CD4-positive, alpha-beta T cell treated with Interferon gamma for 1 hour (primary cell): ENCODE results near the gene ECE1.

Source experiments
- DNase-seq: peaks from one replicate; pipeline ENCODE4 v3.0.0-alpha.2; 2020

Gene ECE1

GRCh38 chr1:21289700-21290545 is at the start of gene ECE1:
TSS of gene ECE1 (minus strand) at chr1:21290463. CDS start at chr1:21290414, 49 bp downstream.
- DNase-seq, result peak; percentile 45

DNA sequence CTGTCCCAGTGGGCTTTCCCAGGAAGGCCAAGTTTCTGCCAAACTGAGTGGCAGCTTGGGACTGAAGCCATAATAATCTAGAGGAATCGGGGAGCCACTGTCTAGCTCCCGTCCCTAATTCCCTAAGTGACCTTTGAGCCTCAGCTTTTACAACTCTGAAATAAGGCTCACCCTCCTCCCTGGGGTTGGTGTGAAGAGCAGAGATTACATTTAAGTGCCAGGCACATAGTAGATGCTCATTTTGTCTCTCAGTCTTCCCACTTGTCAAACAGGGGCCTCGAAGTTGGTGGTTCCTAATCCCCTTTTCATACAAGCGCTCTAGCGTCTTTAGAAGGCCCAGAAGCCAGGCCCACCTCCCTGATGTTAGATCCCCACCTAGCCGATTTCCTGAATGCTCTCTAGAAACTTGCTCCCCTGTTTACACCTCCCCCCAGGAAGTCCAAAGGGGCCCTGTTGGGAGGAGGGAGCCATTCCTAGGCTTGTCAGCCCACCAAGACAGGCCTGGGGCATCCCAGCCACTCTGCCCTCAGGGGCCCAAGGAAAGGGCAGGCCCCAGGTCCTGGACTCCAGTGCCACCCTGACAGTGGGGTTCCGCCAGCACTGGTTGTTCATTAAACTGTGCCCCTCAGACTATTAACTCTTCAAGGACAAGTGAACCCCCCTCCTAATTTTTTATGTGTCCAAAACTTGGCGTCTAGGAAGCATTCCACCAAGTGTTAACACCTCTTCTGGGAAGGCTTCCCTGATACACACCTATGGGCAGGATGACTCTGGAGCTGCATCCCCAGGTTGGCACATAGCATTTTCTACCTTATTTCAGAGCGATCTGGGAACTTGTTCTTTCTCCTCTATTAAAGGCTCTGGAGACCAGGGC is 49.3 kb upstream of the ECE1 start:
- no peak for DNase-seq

- DNase-seq, result no peak
Measured at GRCh38 chr1:21338573-21339355, 48.5 kb upstream of the ECE1 start.

DNA sequence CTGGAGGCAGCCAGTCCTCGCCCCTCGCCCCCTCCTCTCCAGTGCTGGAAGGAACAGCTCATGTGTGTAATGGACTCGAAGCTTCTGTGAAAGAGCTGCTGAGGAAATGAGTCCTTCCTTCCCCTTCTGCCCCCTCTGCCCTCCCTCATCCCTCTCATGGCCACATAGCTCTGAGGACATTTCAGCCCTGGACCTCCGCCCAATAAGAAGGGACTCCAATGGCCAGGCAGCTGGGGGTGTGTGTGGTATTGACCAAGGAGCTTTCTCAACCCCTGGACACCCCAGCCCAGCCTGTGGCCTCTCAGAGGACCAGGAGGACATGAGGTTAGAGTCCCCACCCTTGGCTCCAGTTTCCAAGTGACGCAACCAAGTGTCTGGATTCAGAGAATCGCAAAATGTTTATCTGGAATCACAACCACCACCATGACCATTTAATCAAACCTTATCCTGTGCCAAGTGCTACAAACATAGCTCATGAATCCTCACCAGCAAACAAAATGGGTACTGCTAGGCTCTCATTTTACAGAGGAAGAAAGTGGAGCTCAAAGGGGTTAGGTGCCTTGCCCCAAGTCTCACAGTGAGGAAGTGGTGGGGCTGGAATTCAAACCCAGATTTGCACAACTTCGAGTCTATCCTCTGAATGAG is 47.8 kb upstream of the ECE1 start:
- DNase-seq, result peak; percentile 69

- no peak for DNase-seq
Measured at GRCh38 chr1:21337454-21337927, 47.2 kb upstream of the ECE1 start.

DNA sequence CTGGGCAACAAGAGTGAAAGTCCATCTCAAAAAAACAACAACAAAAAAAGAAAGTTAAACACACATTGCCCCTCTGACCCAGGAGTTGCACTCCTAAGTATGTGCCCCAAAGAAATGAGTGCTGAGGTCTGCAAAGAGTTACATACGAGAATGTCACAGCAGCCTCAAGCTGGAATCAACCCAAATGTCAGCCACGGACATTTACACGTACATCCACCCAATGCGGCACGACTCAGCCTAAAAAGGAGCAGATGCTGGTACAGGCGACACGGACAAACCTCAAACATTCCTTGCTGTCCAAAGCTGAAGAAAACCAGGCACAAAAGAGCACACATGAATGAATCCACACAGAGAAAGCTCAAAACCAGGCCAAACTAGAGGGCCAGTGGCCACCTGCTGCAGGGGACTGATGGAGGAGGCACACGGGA is 46.8 kb upstream of the ECE1 start:
- no peak for DNase-seq

GRCh38 chr1:21335750-21336224 is 45.5 kb upstream of the ECE1 start:
- no peak for DNase-seq

GRCh38 chr1:21335088-21335691 is 44.9 kb upstream of the ECE1 start:
- no peak for DNase-seq

DNA sequence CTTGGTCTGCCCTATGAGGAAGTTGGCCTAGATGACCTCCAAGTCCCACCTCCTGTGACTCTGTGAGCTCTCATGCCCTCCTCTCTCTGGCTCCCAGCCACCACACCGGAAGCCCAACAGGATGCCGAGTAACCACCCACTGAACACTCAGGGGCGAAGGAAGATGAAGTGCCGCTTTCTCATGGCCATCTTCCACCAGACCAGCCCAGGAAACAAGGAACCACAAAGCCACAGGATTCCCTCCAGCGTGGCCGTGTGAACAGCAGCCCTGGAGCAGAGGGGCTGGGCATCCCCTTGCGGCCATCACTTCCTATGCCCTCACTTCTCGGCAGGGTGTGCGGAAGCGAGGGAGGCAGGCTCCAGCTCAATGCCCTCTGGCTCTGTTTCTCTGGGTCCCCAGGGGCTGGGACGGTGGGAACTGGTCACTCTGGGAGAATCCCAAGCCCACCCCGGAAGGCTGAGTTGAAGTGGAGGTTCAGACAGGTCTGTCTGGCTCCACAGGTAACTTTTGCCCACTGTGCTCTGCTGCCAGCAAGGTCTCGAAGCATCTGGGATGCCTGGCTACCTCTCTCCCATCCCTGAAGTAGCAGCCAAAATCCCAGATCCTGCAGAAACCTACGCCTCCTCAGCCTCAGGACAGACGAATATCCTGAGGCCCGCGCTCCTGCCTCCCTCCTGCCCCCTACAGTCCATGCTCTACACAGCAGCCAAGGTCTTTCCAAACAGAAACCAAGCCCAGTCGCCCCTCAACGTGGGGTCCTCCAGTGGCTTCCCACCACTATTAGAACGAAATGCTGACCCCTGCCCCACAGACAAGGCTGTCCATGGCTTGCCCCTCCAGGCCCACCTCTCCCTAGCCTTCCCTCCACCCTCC is 44.2 kb upstream of the ECE1 start:
- DNase-seq, result peak; percentile 91

- no peak for DNase-seq
Measured at GRCh38 chr1:21333824-21334213, 43.6 kb upstream of the ECE1 start.

DNA sequence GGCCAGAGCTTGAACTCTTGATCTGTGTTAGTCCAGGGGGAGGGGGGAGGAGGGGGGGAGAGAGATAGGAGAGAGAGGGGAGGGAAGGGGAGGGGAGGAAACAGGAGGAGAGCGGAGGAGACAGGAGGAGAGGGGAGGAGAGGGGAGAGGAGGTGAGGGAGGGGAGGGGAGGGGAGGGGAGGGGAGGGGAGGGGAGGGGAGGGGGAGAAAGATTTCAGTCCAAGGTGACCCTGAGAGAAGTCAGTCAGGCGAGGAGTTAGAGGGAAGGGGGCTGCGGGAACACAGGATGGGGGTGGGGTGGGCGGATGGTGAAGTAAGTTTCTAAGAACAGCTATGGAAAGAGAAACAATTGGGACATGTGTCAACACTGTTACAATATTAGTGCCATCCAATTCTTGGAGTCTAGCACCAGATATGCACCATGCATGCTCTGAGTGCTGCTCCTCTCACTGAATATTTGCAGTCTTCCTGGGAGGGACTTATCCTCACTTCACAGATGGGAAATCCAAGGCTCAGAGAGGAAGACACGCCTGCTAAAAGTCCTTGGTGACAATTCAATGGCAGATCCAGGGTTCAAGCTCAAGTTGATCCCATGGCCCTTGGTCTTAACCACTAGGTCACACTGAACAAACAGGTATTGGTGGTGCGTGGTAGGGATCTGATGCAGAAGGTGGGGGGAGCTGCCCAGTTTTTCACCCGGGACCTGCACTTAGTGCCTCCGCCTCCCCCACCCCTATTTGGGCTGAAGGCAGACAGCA is 42.5 kb upstream of the ECE1 start:
- no peak for DNase-seq

- no peak for DNase-seq
Measured at GRCh38 chr1:21331752-21332478, 41.7 kb upstream of the ECE1 start.

DNA sequence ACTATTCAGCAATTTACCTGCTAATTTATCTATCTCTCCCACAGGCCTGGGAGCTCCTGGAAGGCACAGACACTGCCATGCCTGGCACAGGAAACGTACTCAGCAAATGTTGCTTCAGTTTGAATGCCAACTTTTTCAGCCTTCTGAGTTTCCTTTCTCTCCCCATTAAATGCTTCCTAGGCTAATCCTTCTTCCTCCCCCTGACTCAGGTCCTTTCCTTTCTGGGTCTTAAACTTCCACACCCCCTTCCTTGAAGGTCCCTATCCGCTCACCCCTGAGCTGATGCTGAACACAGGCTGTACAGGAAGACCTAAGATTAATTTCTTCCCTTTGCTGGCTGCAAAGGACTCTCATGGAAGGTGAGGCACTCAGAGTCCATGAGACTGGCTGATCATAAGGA is 40.3 kb upstream of the ECE1 start:
- no peak for DNase-seq

GRCh38 chr1:21329209-21329844 is 39.1 kb upstream of the ECE1 start:
- DNase-seq, result no peak

- no peak for DNase-seq
Measured at GRCh38 chr1:21327566-21328323, 37.5 kb upstream of the ECE1 start.

DNA sequence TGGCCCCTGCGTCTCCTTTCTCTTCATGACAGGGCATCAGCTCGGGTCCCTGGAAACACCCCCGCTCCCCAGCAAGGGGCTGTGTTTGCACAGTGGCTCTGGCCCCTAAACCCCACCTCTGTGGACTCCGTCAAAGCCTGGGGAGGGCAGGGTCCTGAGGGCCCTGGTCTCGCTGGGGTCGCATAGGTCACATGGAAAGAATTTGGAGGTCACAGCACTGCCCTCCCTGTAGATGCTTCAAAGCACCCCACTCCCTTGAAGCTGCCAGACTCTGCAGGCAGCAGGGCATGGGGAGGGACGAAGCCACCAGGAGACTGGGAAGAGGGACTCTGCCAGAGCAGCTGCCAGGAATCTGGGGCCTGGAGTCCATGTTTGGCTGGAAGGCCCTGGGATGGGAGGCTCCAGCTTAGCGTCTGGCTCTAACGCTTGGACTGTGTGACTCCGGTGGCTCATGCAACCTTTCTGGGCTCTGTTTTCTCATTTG is 36.6 kb upstream of the ECE1 start:
- no peak for DNase-seq

DNA sequence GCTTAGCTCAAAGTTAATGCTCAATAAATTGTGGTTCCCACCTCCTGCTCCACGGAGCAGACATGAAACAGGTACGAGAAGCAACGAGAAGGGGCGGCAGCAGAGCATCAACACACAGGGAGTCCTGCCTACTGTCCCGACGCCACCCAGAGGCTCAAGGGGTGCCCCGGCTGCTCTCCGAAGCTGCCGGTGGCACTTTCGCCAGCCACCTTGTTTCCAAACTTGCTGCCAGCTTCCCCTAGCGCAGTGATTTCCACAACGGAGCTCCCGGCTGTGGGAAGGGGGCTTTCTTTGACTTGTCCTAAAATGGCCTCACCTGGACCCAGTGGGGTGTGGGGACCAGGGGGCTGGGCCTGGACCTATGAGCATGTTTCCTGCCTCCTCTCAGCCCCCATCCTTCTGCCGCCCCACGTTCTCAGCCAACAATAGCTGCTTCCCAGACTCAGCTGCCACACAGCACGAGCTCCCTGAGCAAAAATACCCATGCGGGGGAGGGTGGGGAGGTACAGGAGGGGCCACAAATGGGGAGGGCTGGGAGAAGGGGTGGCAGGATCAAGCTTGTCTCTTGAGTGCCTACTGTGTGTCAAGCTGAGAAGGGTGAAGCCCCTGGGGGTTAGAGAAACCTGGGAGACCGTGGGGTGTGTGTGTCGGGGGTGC is 35.6 kb upstream of the ECE1 start:
- no peak for DNase-seq
